Upper lobe of right lung (tissue), 1 donor: ENCODE data around the gene CBY1. TPM values are rescaled to one million over a fixed set of nuclear protein-coding genes. Genes with fewer than 3 reads are reported as not detected.

Experiments
- ATAC-seq: fragments of 200-7000 bp; cut with Tn5 transposase; one replicate; pipeline ENCODE4 v1.9.1; 2020; ENCODE audit warnings: mild to moderate bottlenecking, moderate library complexity
- DNase-seq: peaks from one replicate; pipeline ENCODE4 v3.0.0-alpha.2; 2020
- H3K27ac ChIP-seq: fragments of 200-600 bp; one replicate; pipeline ENCODE4 v1.8.0; 2022
- H3K27me3 ChIP-seq: fragments of 200-600 bp; one replicate; pipeline ENCODE4 v1.8.0; 2022; ENCODE audit warnings: mild to moderate bottlenecking
- H3K36me3 ChIP-seq: fragments of 200-600 bp; one replicate; pipeline ENCODE4 v1.8.0; 2022
- H3K4me1 ChIP-seq: fragments of 200-600 bp; one replicate; pipeline ENCODE4 v1.8.0; 2022
- H3K4me3 ChIP-seq: fragments of 200-600 bp; one replicate; pipeline ENCODE4 v1.8.0; 2022; ENCODE audit warnings: mild to moderate bottlenecking
- H3K9me3 ChIP-seq: fragments of 200-600 bp; one replicate; pipeline ENCODE4 v1.8.0; 2022
- intact Hi-C: fragments of 100-400 bp; cut with DNase I; formaldehyde crosslinking; loops from one replicate; pipeline ENCODE4 v1.11.0; 2022
- total RNA-seq: library from RNA; stranded (reverse); fragmentation: NEBNext Ultra II Directional; extraction: Animal tissue kit (Norgen Biotek cat#: 25700); gene quantifications from one replicate; pipeline ENCODE4 v1.2.1, GENCODE V29; 2021
- TF ChIP-seq, protein P1 (sequence below): fragments of 200-600 bp; IDR thresholded peaks from one replicate; pipeline ENCODE4 v1.8.0; 2022; ENCODE audit warnings: antibody characterized with exemption
- donor health status: DM: no; HTN: yes; CAD: no; lungs with severe emphysema.

Gene CBY1
- total RNA-seq, 1 donor from 2014 or later, result 34.6 TPM

GRCh38 chr22:38715852-38716251, 59.4 kb downstream of the CBY1 start:
- no peaks in the 10 kb centered on the region for H3K27me3 ChIP-seq
- peaks cover 31% of the 10 kb centered on the region for H3K36me3 ChIP-seq
- H3K9me3 ChIP-seq, result no peaks in the 10 kb centered on the region
- H3K4me3 ChIP-seq, result no peak overlapping the region
- TF ChIP-seq, protein P1, sequence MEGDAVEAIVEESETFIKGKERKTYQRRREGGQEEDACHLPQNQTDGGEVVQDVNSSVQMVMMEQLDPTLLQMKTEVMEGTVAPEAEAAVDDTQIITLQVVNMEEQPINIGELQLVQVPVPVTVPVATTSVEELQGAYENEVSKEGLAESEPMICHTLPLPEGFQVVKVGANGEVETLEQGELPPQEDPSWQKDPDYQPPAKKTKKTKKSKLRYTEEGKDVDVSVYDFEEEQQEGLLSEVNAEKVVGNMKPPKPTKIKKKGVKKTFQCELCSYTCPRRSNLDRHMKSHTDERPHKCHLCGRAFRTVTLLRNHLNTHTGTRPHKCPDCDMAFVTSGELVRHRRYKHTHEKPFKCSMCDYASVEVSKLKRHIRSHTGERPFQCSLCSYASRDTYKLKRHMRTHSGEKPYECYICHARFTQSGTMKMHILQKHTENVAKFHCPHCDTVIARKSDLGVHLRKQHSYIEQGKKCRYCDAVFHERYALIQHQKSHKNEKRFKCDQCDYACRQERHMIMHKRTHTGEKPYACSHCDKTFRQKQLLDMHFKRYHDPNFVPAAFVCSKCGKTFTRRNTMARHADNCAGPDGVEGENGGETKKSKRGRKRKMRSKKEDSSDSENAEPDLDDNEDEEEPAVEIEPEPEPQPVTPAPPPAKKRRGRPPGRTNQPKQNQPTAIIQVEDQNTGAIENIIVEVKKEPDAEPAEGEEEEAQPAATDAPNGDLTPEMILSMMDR, result no peak
- ATAC-seq (no peak), DNase-seq (peak; percentile 57)
- H3K27ac ChIP-seq, result no peak overlapping the region
- intact Hi-C loops, result no loop called here
- H3K4me1 ChIP-seq, result peaks cover 14% of the 10 kb centered on the region

GRCh38 chr22:38716271-38716670, 59.8 kb downstream of the CBY1 start:
- intact Hi-C loops, result no loop called here
- H3K27ac ChIP-seq, result no peak overlapping the region
- ATAC-seq, result no peak
- no peak overlapping the region for H3K4me3 ChIP-seq
- no peak for DNase-seq
- TF ChIP-seq, protein P1, result no peak
- no peaks in the 10 kb centered on the region for H3K27me3 ChIP-seq
- H3K36me3 ChIP-seq, result peaks cover 34% of the 10 kb centered on the region
- H3K4me1 ChIP-seq, result peaks cover 14% of the 10 kb centered on the region
- H3K9me3 ChIP-seq, result no peaks in the 10 kb centered on the region

DNA sequence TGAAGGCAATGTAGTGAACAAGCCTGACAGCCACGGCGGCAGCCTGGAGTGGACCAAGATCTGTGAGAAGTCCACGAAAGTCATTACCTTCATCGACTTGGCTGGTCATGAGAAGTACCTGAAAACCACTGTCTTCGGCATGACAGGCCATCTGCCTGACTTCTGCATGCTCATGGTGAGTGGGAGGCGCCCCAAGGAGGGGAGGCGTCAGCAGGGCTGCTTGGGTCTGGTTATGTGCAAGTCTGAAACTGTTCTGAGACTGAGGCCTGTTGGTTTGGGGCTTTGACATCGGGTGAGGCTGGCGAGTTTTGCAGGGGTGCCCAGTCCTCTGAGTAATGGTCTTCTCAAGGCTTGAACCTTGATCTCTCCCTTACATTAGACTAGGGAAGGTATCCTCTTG, 60.4 kb downstream of the CBY1 start:
- TF ChIP-seq, protein P1, result no peak
- ATAC-seq, result no peak
- H3K9me3 ChIP-seq, result no peaks in the 10 kb centered on the region
- no peak overlapping the region for H3K27ac ChIP-seq
- H3K4me1 ChIP-seq, result peaks cover 14% of the 10 kb centered on the region
- H3K27me3 ChIP-seq, result no peaks in the 10 kb centered on the region
- intact Hi-C loops, result no loop called here
- no peak for DNase-seq
- H3K36me3 ChIP-seq, result peaks cover 40% of the 10 kb centered on the region
- H3K4me3 ChIP-seq, result no peak overlapping the region

DNA sequence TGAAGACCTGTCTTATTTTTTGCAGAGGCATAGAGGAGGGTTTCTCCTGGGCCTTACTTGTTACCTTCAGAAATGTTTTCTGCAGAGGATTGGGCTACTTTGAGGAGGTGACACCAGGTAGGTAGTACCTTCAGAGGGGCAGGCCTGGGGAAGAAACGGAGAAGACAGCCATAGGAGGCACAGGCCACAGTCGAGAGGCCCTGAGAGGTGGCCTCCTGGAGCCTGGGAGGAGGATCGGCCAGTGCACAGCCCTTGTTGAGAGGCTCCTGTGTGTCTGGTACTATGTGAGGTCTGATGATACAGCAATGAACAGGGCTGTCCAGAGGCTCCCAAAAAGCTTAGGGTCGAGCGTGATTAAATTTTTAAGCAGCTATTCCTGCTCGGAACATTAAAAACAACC, 60.8 kb downstream of the CBY1 start:
- ATAC-seq, result no peak
- peaks cover 14% of the 10 kb centered on the region for H3K4me1 ChIP-seq
- H3K36me3 ChIP-seq, result peaks cover 44% of the 10 kb centered on the region
- TF ChIP-seq, protein P1, result no peak
- intact Hi-C loops, result no loop called here
- H3K27ac ChIP-seq, result no peak overlapping the region
- no peaks in the 10 kb centered on the region for H3K27me3 ChIP-seq
- no peak overlapping the region for H3K4me3 ChIP-seq
- no peak for DNase-seq
- no peaks in the 10 kb centered on the region for H3K9me3 ChIP-seq

- H3K4me1 ChIP-seq, result peaks cover 14% of the 10 kb centered on the region
- H3K9me3 ChIP-seq, result no peaks in the 10 kb centered on the region
- intact Hi-C loops, result no loop called here
- TF ChIP-seq, protein P1, result peak; percentile 59
- peaks cover 56% of the 10 kb centered on the region for H3K36me3 ChIP-seq
- no peak overlapping the region for H3K4me3 ChIP-seq
- peak; percentile 77 for DNase-seq
- ATAC-seq, result peak; percentile 95
- no peaks in the 10 kb centered on the region for H3K27me3 ChIP-seq
- no peak overlapping the region for H3K27ac ChIP-seq
Observed at GRCh38 chr22:38718414-38718813, 62.0 kb downstream of the CBY1 start.

- Histone ChIP-seq H3K36me3 (peaks cover 64% of the 10 kb centered on the region), H3K27me3 (no peaks in the 10 kb centered on the region), H3K4me1 (peaks cover 6% of the 10 kb centered on the region), H3K9me3 (no peaks in the 10 kb centered on the region), H3K4me3 (no peak overlapping the region), H3K27ac (peak overlapping the region; percentile 19)
- intact Hi-C loops, result no loop called here
- TF ChIP-seq, protein P1, result no peak
- ATAC-seq, result no peak
- DNase-seq, result no peak
Observed at GRCh38 chr22:38719196-38719595, 62.8 kb downstream of the CBY1 start.
